GM19468 (cell line): ENCODE results near the gene SOX15.
A peak's percentile ranks its signal among the peaks of the same experiment; 100 is the strongest.

Experiments
- ATAC-seq: cut with Tn5 transposase; IDR thresholded peaks from one replicate; pipeline ENCODE4 v1.9.1; 2021; ENCODE audit warnings: mild to moderate bottlenecking, moderate library complexity, moderate number of reproducible peaks; ENCODE audit not compliant: unreplicated experiment; ENCODE audit errors: extremely low read depth

Gene SOX15

GRCh38 chr17:7579001-7579833 is 10.7 kb downstream of the SOX15 start, which contains the start of gene CD68:
Gene CD68, plus strand, starts transcription at chr17:7579638. Its CDS starts 40 bp downstream, at chr17:7579678.
- ATAC-seq = peak; percentile 42

GRCh38 chr17:7577327-7578199 is 12.3 kb downstream of the SOX15 start:
- ATAC-seq = no peak

GRCh38 chr17:7576432-7576937 is 13.4 kb downstream of the SOX15 start:
- no peak for ATAC-seq

- no peak for ATAC-seq
Measured at GRCh38 chr17:7575959-7576358, 13.9 kb downstream of the SOX15 start.

- no peak for ATAC-seq
Measured at GRCh38 chr17:7575481-7575883, 14.4 kb downstream of the SOX15 start.

GRCh38 chr17:7574176-7574953 is 15.5 kb downstream of the SOX15 start:
- no peak for ATAC-seq

GRCh38 chr17:7573324-7574080 is 16.4 kb downstream of the SOX15 start:
- ATAC-seq = no peak

- ATAC-seq = peak; percentile 89
Measured at GRCh38 chr17:7572588-7573323, 17.1 kb downstream of the SOX15 start.

GRCh38 chr17:7572338-7572587 is 17.6 kb downstream of the SOX15 start:
- no peak for ATAC-seq

- no peak for ATAC-seq
Measured at GRCh38 chr17:7570351-7570750, 19.5 kb downstream of the SOX15 start.

GRCh38 chr17:7569571-7569970 is 20.3 kb downstream of the SOX15 start:
- no peak for ATAC-seq

- ATAC-seq = no peak
Measured at GRCh38 chr17:7563115-7563869, 26.6 kb downstream of the SOX15 start.

- no peak for ATAC-seq
Measured at GRCh38 chr17:7562208-7562605, 27.7 kb downstream of the SOX15 start.

GRCh38 chr17:7561589-7562207 is 28.2 kb downstream of the SOX15 start, which contains the start of gene SENP3:
Gene SENP3, plus strand, starts transcription at chr17:7561919. Its CDS starts 1,158 bp downstream, at chr17:7563077.
- ATAC-seq = peak; percentile 20

GRCh38 chr17:7561028-7561575 is 28.8 kb downstream of the SOX15 start:
- ATAC-seq = no peak

GRCh38 chr17:7560172-7561027 is 29.5 kb downstream of the SOX15 start:
- ATAC-seq = no peak
